Measurements from ENCODE around the gene SLC9B2. TPM values are rescaled to one million over a fixed set of nuclear protein-coding genes. Genes with fewer than 3 reads are reported as not detected.

The SLC9B2 gene
- total and polyA plus RNA-seq, 4 donors: 3.1 to 8.6 (median 6.0) TPM

GRCh38 chr4:102988429-102989020 lies 88.0 kb downstream of the SLC9B2 start:
- 97% methylated on average over 1 of the region's 1 CpG for WGBS, 2 donors

DNA sequence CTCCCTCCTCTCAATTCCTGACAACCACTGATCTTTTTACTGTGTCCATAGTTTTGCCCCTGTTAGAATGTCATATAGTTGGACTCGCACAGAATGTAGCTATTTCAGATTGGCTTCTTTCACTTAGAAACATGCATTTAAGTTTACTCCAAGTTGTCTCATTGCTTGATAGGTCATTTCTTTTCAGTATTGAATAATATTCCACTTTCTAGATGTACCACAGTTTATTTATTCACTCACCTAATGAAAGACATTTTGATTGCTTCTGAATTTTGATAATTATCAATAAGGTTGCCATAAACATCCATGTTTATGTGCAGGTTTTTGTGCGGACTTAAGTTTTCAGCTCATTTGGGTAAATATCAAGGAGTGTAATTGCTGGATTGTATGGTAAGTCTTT lies 95.6 kb downstream of the SLC9B2 start:
- no peaks in the 10 kb centered on the region for H3K9me3 ChIP-seq (ENCODE audit: control insufficient read depth in 4 of 4, insufficient read depth in 3 of 4, low read length in 3 of 4)
- ATAC-seq (ENCODE audit: insufficient read depth, low FRiP score): no peak
- H3K4me3 ChIP-seq: no peak overlapping the region
- H3K27me3 ChIP-seq (ENCODE audit: control insufficient read depth in 3 of 3, insufficient read depth in 3 of 3, low read length in 2 of 3): no peaks in the 10 kb centered on the region
- 95 to 98% methylated on average over 2 of the region's 2 CpGs for WGBS, 2 donors
- no peak overlapping the region for H3K9ac ChIP-seq (ENCODE audit: insufficient read depth in 1 of 2, low read length in 2 of 2)
- H3K27ac ChIP-seq (ENCODE audit: low read depth in 1 of 2, low read length in 1 of 2): no peak overlapping the region
- no peaks in the 10 kb centered on the region for H3K4me1 ChIP-seq (ENCODE audit: control insufficient read depth in 5 of 5, insufficient read depth in 5 of 5, low read length in 5 of 5)
- DNase-seq: no peak
- H3K36me3 ChIP-seq (ENCODE audit: control insufficient read depth in 4 of 4, insufficient read depth in 4 of 4, low read length in 4 of 4): no peaks in the 10 kb centered on the region
- TF ChIP-seq, protein P1, sequence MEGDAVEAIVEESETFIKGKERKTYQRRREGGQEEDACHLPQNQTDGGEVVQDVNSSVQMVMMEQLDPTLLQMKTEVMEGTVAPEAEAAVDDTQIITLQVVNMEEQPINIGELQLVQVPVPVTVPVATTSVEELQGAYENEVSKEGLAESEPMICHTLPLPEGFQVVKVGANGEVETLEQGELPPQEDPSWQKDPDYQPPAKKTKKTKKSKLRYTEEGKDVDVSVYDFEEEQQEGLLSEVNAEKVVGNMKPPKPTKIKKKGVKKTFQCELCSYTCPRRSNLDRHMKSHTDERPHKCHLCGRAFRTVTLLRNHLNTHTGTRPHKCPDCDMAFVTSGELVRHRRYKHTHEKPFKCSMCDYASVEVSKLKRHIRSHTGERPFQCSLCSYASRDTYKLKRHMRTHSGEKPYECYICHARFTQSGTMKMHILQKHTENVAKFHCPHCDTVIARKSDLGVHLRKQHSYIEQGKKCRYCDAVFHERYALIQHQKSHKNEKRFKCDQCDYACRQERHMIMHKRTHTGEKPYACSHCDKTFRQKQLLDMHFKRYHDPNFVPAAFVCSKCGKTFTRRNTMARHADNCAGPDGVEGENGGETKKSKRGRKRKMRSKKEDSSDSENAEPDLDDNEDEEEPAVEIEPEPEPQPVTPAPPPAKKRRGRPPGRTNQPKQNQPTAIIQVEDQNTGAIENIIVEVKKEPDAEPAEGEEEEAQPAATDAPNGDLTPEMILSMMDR (IDR thresholded peaks at IDR 0.05; ENCODE audit: control extremely low read depth, extremely low read depth): no peak

More at GRCh38 chr4:102988429-102989020, 88.0 kb downstream of the SLC9B2 start:
- Histone ChIP-seq H3K36me3 (ENCODE audit: control insufficient read depth in 4 of 4, insufficient read depth in 4 of 4, low read length in 4 of 4) (no peaks in the 10 kb centered on the region), H3K4me3 (no peak overlapping the region), H3K27ac (ENCODE audit: low read depth in 1 of 2, low read length in 1 of 2) (no peak overlapping the region), H3K9me3 (ENCODE audit: control insufficient read depth in 4 of 4, insufficient read depth in 3 of 4, low read length in 3 of 4) (peaks cover 0 to 1% (median 0%) of the 10 kb centered on the region in 4 donors), H3K4me1 (ENCODE audit: control insufficient read depth in 5 of 5, insufficient read depth in 5 of 5, low read length in 5 of 5) (no peaks in the 10 kb centered on the region), H3K27me3 (ENCODE audit: control insufficient read depth in 3 of 3, insufficient read depth in 3 of 3, low read length in 2 of 3) (no peaks in the 10 kb centered on the region), H3K9ac (ENCODE audit: insufficient read depth in 1 of 2, low read length in 2 of 2) (no peak overlapping the region)
- TF ChIP-seq, protein P1 (IDR thresholded peaks at IDR 0.05; ENCODE audit: control extremely low read depth, extremely low read depth): no peak
- DNase-seq: no peak
- no peak for ATAC-seq (ENCODE audit: insufficient read depth, low FRiP score)

Other genes with a start within 250 kb of the SLC9B2 start
- 100 to 1,000 TPM; 252 to 373 TPM for gene UBE2D3, start 249.2 kb downstream of the SLC9B2 start, total RNA-seq
- 100 to 1,000 TPM; 165 to 293 TPM for gene UBE2D3, start 249.2 kb downstream of the SLC9B2 start, polyA plus RNA-seq
- 10 to 100 TPM; 23.2 to 27.1 TPM for gene CISD2, start 207.8 kb downstream of the SLC9B2 start, total RNA-seq
- gene CISD2, start 207.8 kb downstream of the SLC9B2 start, polyA plus RNA-seq: 10 to 100 TPM; 18.7 to 29.8 TPM
- 1 to 10 TPM in 1 of 2 donors, under 1 TPM in 1; 0.49 to 4.6 TPM for gene SLC9B1, start 57.1 kb downstream of the SLC9B2 start, total RNA-seq
- gene SLC9B1, start 57.1 kb downstream of the SLC9B2 start, polyA plus RNA-seq: under 1 TPM; 0.12 to 0.22 TPM
- gene BDH2, start 23.1 kb upstream of the SLC9B2 start, total RNA-seq: 10 to 100 TPM; 33.3 to 99.2 TPM
- gene BDH2, start 23.1 kb upstream of the SLC9B2 start, polyA plus RNA-seq: 10 to 100 TPM; 30.9 to 75.5 TPM
- gene CENPE, start 121.6 kb upstream of the SLC9B2 start, total RNA-seq: 1 to 10 TPM; 1.3 to 6.5 TPM
- under 1 TPM; 0.28 to 0.39 TPM for gene CENPE, start 121.6 kb upstream of the SLC9B2 start, polyA plus RNA-seq